ENCODE results near the gene PIK3R2.

- TF ChIP-seq CTCF (conservative IDR thresholded peaks at IDR 0.05 in 1 of 2, IDR thresholded peaks at IDR 0.05 in 1 of 2; ENCODE audit: extremely low read depth in 1 of 2, insufficient read depth in 1 of 2, low read depth in 1 of 2, low read length in 2 of 2) = no peak
- no peak for TF ChIP-seq EZH2 (IDR thresholded peaks at IDR 0.05; ENCODE audit: borderline replicate concordance, low read length)
Measured at GRCh38 chr19:18149596-18149975, 3.4 kb upstream of the PIK3R2 start.

Data from mammary epithelial cell (primary cell).